OCI-LY7 (cell line): ENCODE data around the gene TMEM51. TPM values are rescaled to one million over a fixed set of nuclear protein-coding genes. Genes with fewer than 3 reads are reported as not detected.

Source experiments
- BruUV-seq: library from RNA; stranded (reverse); fragments of 400-500 nt; replicated peaks from 2 replicates; lab custom pipeline; 2021; lab: Mats Ljungman, UMichigan
- CTCF ChIA-PET: fragments of 300-600 bp; sonication (Branson Sonifier 250); formaldehyde crosslinking; loops from one replicate; lab custom pipeline; 2022; ENCODE audit warnings: antibody characterized with exemption; ENCODE audit not compliant: unreplicated experiment; lab: Charles Lee
- POLR2A ChIA-PET: fragments of 300-600 bp; sonication (Branson Sonifier 250); formaldehyde crosslinking; loops from one replicate; lab custom pipeline; 2022; ENCODE audit warnings: antibody characterized with exemption; lab: Charles Lee
- DNase-seq: peaks from one replicate; pipeline ENCODE4 v3.0.0-alpha.2; 2015; ENCODE audit warnings: low spot score
- H2AFZ ChIP-seq: fragments of 200-600 bp; sonication (generic), shearing (Covaris generic); 2 replicates; pipeline ENCODE4 v1.6.1; 2014; ENCODE audit warnings: mild to moderate bottlenecking, antibody characterized with exemption, low read length, moderate library complexity
- H3K27ac ChIP-seq: fragments of 200-600 bp; sonication (generic); 2 replicates; pipeline ENCODE4 v1.5.1; 2014; ENCODE audit warnings: mixed run types, low read depth, mild to moderate bottlenecking, moderate library complexity, low read length, inconsistent platforms; ENCODE audit not compliant: poor library complexity, severe bottlenecking
- H3K36me3 ChIP-seq: fragments of 200-600 bp; sonication (generic); 2 replicates; pipeline ENCODE4 v1.6.1; 2014; ENCODE audit warnings: mild to moderate bottlenecking, antibody characterized with exemption, low read length, moderate library complexity, mixed read lengths; ENCODE audit not compliant: insufficient read depth
- H3K4me1 ChIP-seq: fragments of 200-600 bp; sonication (generic); 2 replicates; pipeline ENCODE4 v1.5.1; 2014; ENCODE audit warnings: mild to moderate bottlenecking, low read length; ENCODE audit not compliant: insufficient read depth, poor library complexity, severe bottlenecking
- H3K4me2 ChIP-seq: fragments of 200-600 bp; sonication (generic); 2 replicates; pipeline ENCODE4 v1.6.1; 2014; ENCODE audit warnings: mild to moderate bottlenecking, low read length
- H3K4me3 ChIP-seq: fragments of 200-600 bp; sonication (generic); 2 replicates; pipeline ENCODE4 v1.5.1; 2014; ENCODE audit warnings: mild to moderate bottlenecking, low read depth, low read length; ENCODE audit not compliant: poor library complexity, severe bottlenecking
- H3K79me2 ChIP-seq: fragments of 200-600 bp; sonication (generic); 2 replicates; pipeline ENCODE4 v1.6.1; 2016; ENCODE audit warnings: low read depth, mild to moderate bottlenecking, low read length, moderate library complexity, mixed read lengths; ENCODE audit not compliant: insufficient read depth
- H3K9me2 ChIP-seq: fragments of 200-600 bp; sonication (generic); 2 replicates; pipeline ENCODE4 v1.6.1; 2016; ENCODE audit warnings: mild to moderate bottlenecking, low read length, mixed read lengths; ENCODE audit not compliant: insufficient read depth
- H3K9me3 ChIP-seq: fragments of 200-600 bp; sonication (generic); 2 replicates; pipeline ENCODE4 v1.6.1; 2014; ENCODE audit warnings: mild to moderate bottlenecking, mixed run types, low read length, mixed read lengths
- H4K20me1 ChIP-seq: fragments of 200-600 bp; sonication (generic); 2 replicates; pipeline ENCODE4 v1.6.1; 2014; ENCODE audit warnings: mild to moderate bottlenecking, antibody characterized with exemption, low read length, moderate library complexity, mixed read lengths; ENCODE audit not compliant: insufficient read depth
- CTCF ChIP-seq: fragments of 200-600 bp; sonication (generic); conservative IDR thresholded peaks from 2 replicates; pipeline ENCODE4 v1.5.1; 2014; ENCODE audit warnings: mild to moderate bottlenecking, antibody characterized with exemption, low read length, moderate library complexity, mixed read lengths
- EZH2phosphoT487 ChIP-seq: fragments of 200-600 bp; sonication (generic); IDR thresholded peaks from 2 replicates; pipeline ENCODE4 v1.6.1; 2018; ENCODE audit warnings: low read depth, borderline replicate concordance, mild to moderate bottlenecking, mixed run types, antibody characterized with exemption, low read length, moderate library complexity, mixed read lengths
- intact Hi-C: fragments of 100-400 bp; cut with micrococcal nuclease; formaldehyde crosslinking; loops from one replicate; pipeline ENCODE4 v1.10.0; 2022; ENCODE audit not compliant: unreplicated experiment
- total RNA-seq, 2 experiments: library from RNA; depleted of rRNA in 1 of 2; stranded (reverse); fragments of >200 nt in 1 of 2; shearing (Covaris generic) in 1 of 2; gene quantifications; 2 replicates each; pipeline ENCODE4 v1.2.3, GENCODE V29; 2014 to 2022

Gene TMEM51
- total RNA-seq, 2 experiments from 2014 or later = not detected

- no TSS peak for BruUV-seq
- Histone ChIP-seq H2AFZ (no peak overlapping the region), H3K36me3 (no peaks in the 10 kb centered on the region), H3K4me1 (no peaks in the 10 kb centered on the region), H3K79me2 (no peaks in the 10 kb centered on the region), H3K4me3 (no peak overlapping the region), H3K4me2 (no peak overlapping the region), H4K20me1 (no peaks in the 10 kb centered on the region), H3K27ac (no peak overlapping the region), H3K9me3 (no peaks in the 10 kb centered on the region), H3K9me2 (no peaks in the 10 kb centered on the region)
- CTCF ChIA-PET = no interaction called here
- intact Hi-C loops = no loop called here
- TF ChIP-seq EZH2phosphoT487 = no peak
- DNase-seq = no peak
- POLR2A ChIA-PET = no interaction called here
Observed at GRCh38 chr1:15224259-15224869, 70.8 kb downstream of the TMEM51 start.

- no peak for DNase-seq
- H3K4me3 ChIP-seq = no peak overlapping the region
- ChIA-PET CTCF (no interaction called here), POLR2A (no interaction called here)
- TF ChIP-seq CTCF = no peak
- no peak for TF ChIP-seq EZH2phosphoT487
- H3K4me1 ChIP-seq = no peaks in the 10 kb centered on the region
- intact Hi-C loops = no loop called here
- no peaks in the 10 kb centered on the region for H3K79me2 ChIP-seq
- H2AFZ ChIP-seq = no peak overlapping the region
- no peaks in the 10 kb centered on the region for H4K20me1 ChIP-seq
- H3K9me3 ChIP-seq = no peaks in the 10 kb centered on the region
- no peaks in the 10 kb centered on the region for H3K9me2 ChIP-seq
- BruUV-seq = no TSS peak
- H3K36me3 ChIP-seq = no peaks in the 10 kb centered on the region
- H3K27ac ChIP-seq = no peak overlapping the region
- H3K4me2 ChIP-seq = no peak overlapping the region
Observed at GRCh38 chr1:15224974-15225373, 71.4 kb downstream of the TMEM51 start.

- Histone ChIP-seq H3K79me2 (no peaks in the 10 kb centered on the region), H4K20me1 (no peaks in the 10 kb centered on the region), H3K9me2 (no peaks in the 10 kb centered on the region), H3K9me3 (no peaks in the 10 kb centered on the region), H2AFZ (no peak overlapping the region), H3K4me1 (no peaks in the 10 kb centered on the region), H3K4me3 (no peak overlapping the region), H3K4me2 (no peak overlapping the region), H3K27ac (no peak overlapping the region), H3K36me3 (no peaks in the 10 kb centered on the region)
- ChIA-PET POLR2A (interaction anchor here (0.7 kb wide), 1 partner anchor 1328 kb away, joined by 3 read pairs; no protein-coding TSS in a partner anchor), CTCF (no interaction called here)
- DNase-seq = no peak
- TF ChIP-seq EZH2phosphoT487 = no peak
- TF ChIP-seq CTCF = no peak
- BruUV-seq = no TSS peak
- intact Hi-C loops = no loop called here
Observed at GRCh38 chr1:15225461-15225860, 71.9 kb downstream of the TMEM51 start.
